Measurements from ENCODE around the gene GRM1. TPM values are rescaled to one million over a fixed set of nuclear protein-coding genes. Genes with fewer than 3 reads are reported as not detected.
A peak's percentile ranks its signal among the peaks of the same experiment; 100 is the strongest.

GRM1 gene
- total RNA-seq, 2 donors from 2014 or later, result 0.68 TPM; not detected in 1

DNA sequence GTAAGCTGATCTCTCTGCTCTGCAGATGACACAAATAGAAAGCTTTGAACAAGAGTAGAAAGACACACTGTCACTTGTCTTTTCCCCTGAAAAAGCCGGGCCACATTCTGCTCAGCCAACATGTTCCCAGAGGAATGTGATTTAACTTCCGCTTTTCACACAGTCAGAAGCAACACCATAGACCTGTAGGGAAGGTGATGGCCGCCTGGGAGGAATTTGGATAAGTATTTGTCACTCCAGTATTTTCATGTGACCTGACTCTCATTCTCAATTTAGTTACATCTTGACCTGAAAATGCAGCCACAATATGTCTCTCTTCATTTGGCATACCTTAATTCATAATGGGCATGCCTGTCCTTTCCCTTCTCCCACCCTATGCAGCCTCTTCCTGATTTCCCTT, 2.0 kb upstream of the GRM1 start:
- Histone ChIP-seq H3K36me3 (no peaks in the 10 kb centered on the region), H3K4me1 (replicated peaks) (no peaks in the 10 kb centered on the region), H3K27ac (no peak overlapping the region), H3K27me3 (replicated peaks; ENCODE audit: insufficient read depth) (peaks cover 17% of the 10 kb centered on the region), H3K9me3 (no peaks in the 10 kb centered on the region), H3K4me3 (no peak overlapping the region)
- intact Hi-C loops (cut with DNase I), result no loop called here
- whole genome bisulfite sequencing, result 92% methylated on average over 3 of the region's 3 CpGs
- DNase-seq (ENCODE audit: low spot score), result no peak
- TF ChIP-seq, protein P1, sequence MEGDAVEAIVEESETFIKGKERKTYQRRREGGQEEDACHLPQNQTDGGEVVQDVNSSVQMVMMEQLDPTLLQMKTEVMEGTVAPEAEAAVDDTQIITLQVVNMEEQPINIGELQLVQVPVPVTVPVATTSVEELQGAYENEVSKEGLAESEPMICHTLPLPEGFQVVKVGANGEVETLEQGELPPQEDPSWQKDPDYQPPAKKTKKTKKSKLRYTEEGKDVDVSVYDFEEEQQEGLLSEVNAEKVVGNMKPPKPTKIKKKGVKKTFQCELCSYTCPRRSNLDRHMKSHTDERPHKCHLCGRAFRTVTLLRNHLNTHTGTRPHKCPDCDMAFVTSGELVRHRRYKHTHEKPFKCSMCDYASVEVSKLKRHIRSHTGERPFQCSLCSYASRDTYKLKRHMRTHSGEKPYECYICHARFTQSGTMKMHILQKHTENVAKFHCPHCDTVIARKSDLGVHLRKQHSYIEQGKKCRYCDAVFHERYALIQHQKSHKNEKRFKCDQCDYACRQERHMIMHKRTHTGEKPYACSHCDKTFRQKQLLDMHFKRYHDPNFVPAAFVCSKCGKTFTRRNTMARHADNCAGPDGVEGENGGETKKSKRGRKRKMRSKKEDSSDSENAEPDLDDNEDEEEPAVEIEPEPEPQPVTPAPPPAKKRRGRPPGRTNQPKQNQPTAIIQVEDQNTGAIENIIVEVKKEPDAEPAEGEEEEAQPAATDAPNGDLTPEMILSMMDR (IDR thresholded peaks at IDR 0.05), result no peak
- TF ChIP-seq POLR2A (IDR thresholded peaks at IDR 0.05) (no peak), POLR2AphosphoS5 (IDR thresholded peaks at IDR 0.05) (no peak)

- Histone ChIP-seq H3K4me1 (replicated peaks) (no peaks in the 10 kb centered on the region), H3K27ac (no peak overlapping the region), H3K4me3 (no peak overlapping the region), H3K36me3 (no peaks in the 10 kb centered on the region), H3K27me3 (replicated peaks; ENCODE audit: insufficient read depth) (peaks cover 17% of the 10 kb centered on the region), H3K9me3 (no peaks in the 10 kb centered on the region)
- 4% methylated on average over 31 of the region's 31 CpGs for WGBS
- DNase-seq (ENCODE audit: low spot score), result no peak
- intact Hi-C loops (cut with DNase I), result no loop called here
- no peak for TF ChIP-seq POLR2A (IDR thresholded peaks at IDR 0.05)
- TF ChIP-seq, protein P1 (IDR thresholded peaks at IDR 0.05), result no peak
- TF ChIP-seq POLR2AphosphoS5 (IDR thresholded peaks at IDR 0.05), result no peak
These were observed 1.1 kb upstream of the GRM1 start for GRCh38 chr6:146027586-146028251.

DNA sequence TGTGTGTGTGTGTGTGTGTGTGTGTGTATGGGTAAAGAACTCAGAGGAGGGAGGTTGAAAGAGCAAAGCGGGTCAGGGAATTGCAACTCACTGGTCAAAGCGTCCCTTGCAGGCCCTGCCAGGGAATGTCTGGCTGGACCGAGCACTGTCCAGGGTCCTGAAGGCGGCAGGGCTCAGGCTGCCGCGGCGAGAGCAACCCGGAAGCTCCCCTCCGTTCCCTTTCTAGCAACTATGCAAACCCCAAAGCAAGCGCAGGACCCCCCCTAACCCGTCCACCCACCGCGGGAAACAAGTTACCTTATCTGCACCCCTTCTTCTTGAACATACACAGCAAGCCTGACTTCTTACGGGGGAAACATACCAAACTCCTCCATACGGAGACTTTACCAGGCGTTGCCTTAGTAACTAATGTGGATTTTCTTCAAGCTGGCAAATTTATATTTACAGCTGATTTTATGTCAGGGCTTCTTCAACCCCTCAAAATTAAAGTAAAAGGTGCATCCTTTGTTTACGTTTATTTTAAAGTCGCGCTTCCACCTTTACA, 538 bp upstream of the GRM1 start:
- Histone ChIP-seq H3K4me3 (no peak overlapping the region), H3K36me3 (no peaks in the 10 kb centered on the region), H3K9me3 (no peaks in the 10 kb centered on the region), H3K27me3 (replicated peaks; ENCODE audit: insufficient read depth) (peaks cover 17% of the 10 kb centered on the region), H3K27ac (no peak overlapping the region), H3K4me1 (replicated peaks) (no peaks in the 10 kb centered on the region)
- TF ChIP-seq POLR2AphosphoS5 (IDR thresholded peaks at IDR 0.05) (no peak), POLR2A (IDR thresholded peaks at IDR 0.05) (no peak)
- TF ChIP-seq, protein P1 (IDR thresholded peaks at IDR 0.05), result no peak
- 3% methylated on average over 19 of the region's 19 CpGs for WGBS
- peak; percentile 20 for DNase-seq (ENCODE audit: low spot score)
- intact Hi-C loops (cut with DNase I), result no loop called here

GRCh38 chr6:146029573-146030184, 817 bp downstream of the GRM1 start:
- intact Hi-C loops (cut with DNase I), result no loop called here

More at GRCh38 chr6:146029573-146030184, 817 bp downstream of the GRM1 start:
- TF ChIP-seq, protein P1 (IDR thresholded peaks at IDR 0.05), result no peak
- TF ChIP-seq POLR2A (IDR thresholded peaks at IDR 0.05), result no peak
- TF ChIP-seq POLR2AphosphoS5 (IDR thresholded peaks at IDR 0.05), result no peak
- H3K4me1 ChIP-seq (replicated peaks), result no peaks in the 10 kb centered on the region
- no peaks in the 10 kb centered on the region for H3K9me3 ChIP-seq
- no peak for DNase-seq (ENCODE audit: low spot score)
- H3K4me3 ChIP-seq, result no peak overlapping the region
- H3K27ac ChIP-seq, result no peak overlapping the region
- H3K27me3 ChIP-seq (replicated peaks; ENCODE audit: insufficient read depth), result peaks cover 17% of the 10 kb centered on the region
- WGBS, result 17% methylated on average over 25 of the region's 25 CpGs
- H3K36me3 ChIP-seq, result no peaks in the 10 kb centered on the region

Data from prostate gland (tissue), 2 donors.